ENCODE data around the gene BCL2L11. TPM values are rescaled to one million over a fixed set of nuclear protein-coding genes. Genes with fewer than 3 reads are reported as not detected.

BCL2L11 gene
- total and polyA plus RNA-seq, 8 donors = 2.7 to 14.9 (median 8.8) TPM

DNA sequence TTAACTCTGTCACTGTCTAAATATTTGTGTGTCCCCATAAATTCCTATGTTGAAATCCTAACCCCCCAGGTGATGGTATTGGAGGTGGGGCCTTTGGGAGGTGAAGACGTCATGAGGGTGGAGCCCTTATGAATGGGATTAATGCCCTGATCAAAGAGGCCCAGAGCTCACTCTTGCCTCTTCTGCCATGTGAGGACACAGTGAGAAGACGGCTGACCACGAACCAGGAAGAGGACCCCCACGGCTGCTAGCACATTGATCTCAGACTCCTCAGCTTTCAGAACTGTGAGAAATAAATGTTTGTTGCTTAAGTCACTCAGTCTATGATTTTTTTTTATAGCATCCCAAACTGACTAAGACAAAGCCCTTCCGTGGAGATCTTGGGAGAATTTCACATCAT is 71.2 kb downstream of the BCL2L11 start:
- H3K4me3 ChIP-seq = no peak overlapping the region
- H3K4me1 ChIP-seq = no peaks in the 10 kb centered on the region
- no peak for DNase-seq
- no peak for ATAC-seq
- no peaks in the 10 kb centered on the region for H3K27me3 ChIP-seq
- H3K9me3 ChIP-seq = no peaks in the 10 kb centered on the region
- FAIRE-seq = no peak
- intact Hi-C loops (cut with DNase I) = no loop called here
- TF ChIP-seq, protein P1, sequence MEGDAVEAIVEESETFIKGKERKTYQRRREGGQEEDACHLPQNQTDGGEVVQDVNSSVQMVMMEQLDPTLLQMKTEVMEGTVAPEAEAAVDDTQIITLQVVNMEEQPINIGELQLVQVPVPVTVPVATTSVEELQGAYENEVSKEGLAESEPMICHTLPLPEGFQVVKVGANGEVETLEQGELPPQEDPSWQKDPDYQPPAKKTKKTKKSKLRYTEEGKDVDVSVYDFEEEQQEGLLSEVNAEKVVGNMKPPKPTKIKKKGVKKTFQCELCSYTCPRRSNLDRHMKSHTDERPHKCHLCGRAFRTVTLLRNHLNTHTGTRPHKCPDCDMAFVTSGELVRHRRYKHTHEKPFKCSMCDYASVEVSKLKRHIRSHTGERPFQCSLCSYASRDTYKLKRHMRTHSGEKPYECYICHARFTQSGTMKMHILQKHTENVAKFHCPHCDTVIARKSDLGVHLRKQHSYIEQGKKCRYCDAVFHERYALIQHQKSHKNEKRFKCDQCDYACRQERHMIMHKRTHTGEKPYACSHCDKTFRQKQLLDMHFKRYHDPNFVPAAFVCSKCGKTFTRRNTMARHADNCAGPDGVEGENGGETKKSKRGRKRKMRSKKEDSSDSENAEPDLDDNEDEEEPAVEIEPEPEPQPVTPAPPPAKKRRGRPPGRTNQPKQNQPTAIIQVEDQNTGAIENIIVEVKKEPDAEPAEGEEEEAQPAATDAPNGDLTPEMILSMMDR (IDR thresholded peaks at IDR 0.05) = no peak
- H3K36me3 ChIP-seq = no peaks in the 10 kb centered on the region
- H3K27ac ChIP-seq = no peak overlapping the region
- WGBS, 2 donors = 72 to 90% methylated on average over 5 of the region's 5 CpGs

DNA sequence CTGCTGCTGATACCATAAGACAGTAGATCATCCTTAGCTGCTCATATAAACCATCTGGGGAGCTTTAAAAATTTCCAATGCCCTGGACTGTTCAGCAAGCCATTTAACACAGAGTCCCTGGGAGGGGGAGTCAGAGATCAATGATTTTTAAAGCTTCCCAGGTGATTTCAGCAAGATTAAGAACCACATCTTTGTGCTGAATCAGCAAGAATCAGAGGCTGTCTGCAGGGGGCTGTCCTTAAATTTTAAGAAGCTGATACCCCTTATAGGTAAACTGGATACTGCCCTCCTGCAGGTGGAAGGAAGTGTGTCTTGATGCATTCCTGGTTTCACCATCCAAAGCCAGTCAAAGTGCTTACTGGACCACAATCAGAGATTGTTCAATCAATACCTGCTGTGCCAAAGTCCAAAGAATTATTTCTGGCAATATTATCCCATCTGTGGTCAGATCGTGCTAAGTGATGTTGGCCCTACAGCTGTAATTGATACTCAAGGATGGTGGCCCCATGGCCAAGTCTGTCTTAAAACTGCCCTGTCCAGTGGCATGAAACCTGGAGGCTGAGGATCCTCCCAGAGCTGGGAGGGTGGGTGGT is 72.2 kb downstream of the BCL2L11 start:
- 0 to 14% methylated on average over 1 of the region's 1 CpG for WGBS, 2 donors

DNA sequence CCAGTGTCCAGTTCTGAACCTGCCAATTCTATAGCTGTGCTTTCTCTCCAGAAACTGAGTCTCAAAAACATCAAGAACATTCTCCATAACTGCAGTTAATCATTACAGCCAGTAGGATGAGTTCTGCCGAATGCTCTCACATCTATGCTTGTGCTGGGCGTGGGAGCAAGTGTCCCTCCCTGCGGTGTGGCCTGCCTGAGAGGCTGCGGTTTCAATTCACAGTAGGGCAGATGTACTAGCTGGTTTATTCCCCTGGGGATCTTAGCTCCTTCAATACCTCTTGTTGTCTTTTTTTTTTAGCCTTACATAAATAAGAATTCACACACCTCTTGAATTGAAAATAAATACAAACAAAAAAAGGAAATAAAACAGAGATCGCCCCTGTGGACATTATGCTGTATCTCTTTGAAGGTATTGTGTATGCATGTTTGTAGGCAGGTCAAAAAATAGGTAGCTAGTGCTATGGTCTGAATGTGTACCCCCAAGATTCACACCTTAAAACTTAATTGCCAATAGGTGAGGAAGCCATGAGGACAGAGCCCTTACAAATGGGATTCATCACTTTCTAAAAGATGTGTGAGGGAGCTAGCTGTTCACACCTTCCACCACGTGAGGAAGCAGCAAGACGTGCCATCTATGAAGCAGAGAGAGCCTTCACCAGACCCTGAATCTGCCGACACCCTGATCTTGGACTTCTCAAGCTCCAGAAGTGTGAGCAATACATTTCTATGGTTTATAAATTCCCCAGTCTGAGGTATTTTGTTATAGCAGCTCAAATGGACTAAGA is 74.3 kb downstream of the BCL2L11 start:
- FAIRE-seq (no peak), ATAC-seq (no peak), DNase-seq (no peak)
- H3K27me3 ChIP-seq = no peaks in the 10 kb centered on the region
- intact Hi-C loops (cut with DNase I) = no loop called here
- H3K4me3 ChIP-seq = no peak overlapping the region
- H3K27ac ChIP-seq = no peak overlapping the region
- no peaks in the 10 kb centered on the region for H3K9me3 ChIP-seq
- TF ChIP-seq, protein P1 (IDR thresholded peaks at IDR 0.05) = no peak
- no peaks in the 10 kb centered on the region for H3K36me3 ChIP-seq
- H3K4me1 ChIP-seq = no peaks in the 10 kb centered on the region
- 93 to 94% methylated on average over 8 of the region's 8 CpGs for WGBS, 2 donors

More for the DNA sequence above, 72.2 kb downstream of the BCL2L11 start:
- intact Hi-C loops (cut with DNase I) = no loop called here
- no peaks in the 10 kb centered on the region for H3K9me3 ChIP-seq
- ATAC-seq = peak in 1 of 4 donors; percentile 31
- no peak for FAIRE-seq
- no peak for DNase-seq
- no peak overlapping the region for H3K4me3 ChIP-seq
- H3K4me1 ChIP-seq = no peaks in the 10 kb centered on the region
- TF ChIP-seq, protein P1 (IDR thresholded peaks at IDR 0.05) = no peak
- no peaks in the 10 kb centered on the region for H3K36me3 ChIP-seq
- no peaks in the 10 kb centered on the region for H3K27me3 ChIP-seq
- no peak overlapping the region for H3K27ac ChIP-seq

DNA sequence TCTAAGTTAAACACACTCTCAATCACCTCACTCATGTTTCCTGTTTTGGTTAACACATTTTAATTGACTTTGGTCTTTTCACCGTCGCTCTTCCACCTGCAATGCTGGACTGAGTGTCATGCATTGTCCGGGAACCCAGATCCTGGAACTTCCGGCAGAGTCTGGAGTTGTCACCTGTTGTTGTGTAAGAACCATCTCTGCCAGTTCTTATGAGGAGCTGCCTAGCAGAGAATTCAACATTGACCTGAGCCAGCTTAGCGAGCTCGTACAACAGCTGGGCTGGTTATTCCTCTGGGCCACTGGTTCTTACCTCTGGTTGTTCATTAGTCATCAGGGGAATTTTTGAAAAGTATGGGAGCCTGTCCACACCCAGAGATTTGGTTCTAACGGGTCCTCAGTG is 75.7 kb downstream of the BCL2L11 start:
- DNase-seq (no peak), ATAC-seq (no peak), FAIRE-seq (no peak)
- intact Hi-C loops (cut with DNase I) = no loop called here
- TF ChIP-seq, protein P1 (IDR thresholded peaks at IDR 0.05) = no peak
- 82 to 88% methylated on average over 7 of the region's 7 CpGs for WGBS, 2 donors
- Histone ChIP-seq H3K9me3 (no peaks in the 10 kb centered on the region), H3K27me3 (no peaks in the 10 kb centered on the region), H3K4me3 (no peak overlapping the region), H3K36me3 (no peaks in the 10 kb centered on the region), H3K27ac (no peak overlapping the region), H3K4me1 (no peaks in the 10 kb centered on the region)

DNA sequence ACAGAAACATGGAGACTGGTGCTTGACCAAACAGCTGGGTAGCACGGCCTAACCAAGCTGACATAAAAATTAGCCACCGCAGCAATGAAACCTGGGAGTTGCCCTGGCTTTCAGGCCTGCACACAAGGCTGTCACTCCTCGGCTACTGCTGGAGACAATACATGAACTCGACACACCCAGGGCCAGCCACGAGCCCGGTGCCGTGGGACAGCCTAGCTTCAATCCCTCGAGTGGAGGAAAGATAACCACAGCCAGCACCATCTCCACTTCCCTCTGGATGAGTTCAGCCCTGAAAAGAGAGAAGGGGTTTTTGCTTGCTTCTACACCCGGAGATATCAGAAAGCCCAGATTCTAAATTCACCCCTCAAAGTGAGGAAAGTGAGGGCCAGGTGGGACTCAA is 78.0 kb downstream of the BCL2L11 start:
- H3K27ac ChIP-seq = no peak overlapping the region
- TF ChIP-seq, protein P1 (IDR thresholded peaks at IDR 0.05) = no peak
- ATAC-seq (no peak), FAIRE-seq (no peak), DNase-seq (no peak)
- no peaks in the 10 kb centered on the region for H3K36me3 ChIP-seq
- H3K27me3 ChIP-seq = no peaks in the 10 kb centered on the region
- H3K9me3 ChIP-seq = no peaks in the 10 kb centered on the region
- WGBS, 2 donors = 92 to 93% methylated on average over 9 of the region's 9 CpGs
- no peak overlapping the region for H3K4me3 ChIP-seq
- intact Hi-C loops (cut with DNase I) = no loop called here
- H3K4me1 ChIP-seq = no peaks in the 10 kb centered on the region

Measured in pancreas (tissue), 10 donors.